IMR-90 (cell line): ENCODE results near the gene HEATR1. TPM values are rescaled to one million over a fixed set of nuclear protein-coding genes. Genes with fewer than 3 reads are reported as not detected.

Experiments used
- ATAC-seq: fragments of 200-7000 bp; cut with Tn5 transposase; 2 replicates; pipeline ENCODE4 v1.9.1; 2020; ENCODE audit warnings: low read depth, mild to moderate bottlenecking, moderate library complexity
- BruUV-seq: library from RNA; stranded (reverse); fragments of 400-500 nt; replicated peaks from 2 replicates; lab custom pipeline; 2021; lab: Mats Ljungman, UMichigan
- CTCF ChIA-PET: fragments of 300-600 bp; formaldehyde crosslinking; extraction: SDS; loops from one replicate; lab custom pipeline; 2021; ENCODE audit warnings: antibody characterized with exemption; lab: Yijun Ruan, JAX
- POLR2A ChIA-PET: fragments of 300-600 bp; sonication (Branson Sonifier 250); formaldehyde crosslinking; loops from one replicate; lab custom pipeline; 2022; ENCODE audit warnings: antibody characterized with exemption; ENCODE audit not compliant: unreplicated experiment; lab: Charles Lee
- DNase-seq: peaks from one replicate; pipeline ENCODE4 v3.0.0; 2013
- H2AFZ ChIP-seq: replicated peaks from 2 replicates; pipeline ENCODE3; 2013; ENCODE audit warnings: low read length, mild to moderate bottlenecking; ENCODE audit not compliant: poor library complexity
- H2AK5ac ChIP-seq: 2 replicates; pipeline ENCODE4 v1.6.1; 2013; ENCODE audit warnings: low read depth, low read length, inconsistent platforms
- H2AK9ac ChIP-seq: replicated peaks from 2 replicates; pipeline ENCODE3; 2013; ENCODE audit warnings: mild to moderate bottlenecking, low read depth, low read length, moderate library complexity; ENCODE audit not compliant: poor library complexity
- H2BK120ac ChIP-seq: 2 replicates; pipeline ENCODE4 v1.6.1; 2013; ENCODE audit warnings: low read depth, low read length, inconsistent platforms
- H2BK15ac ChIP-seq: 3 replicates; pipeline ENCODE4 v1.6.1; 2013; ENCODE audit warnings: low read depth, low read length, inconsistent platforms
- H2BK20ac ChIP-seq: 2 replicates; pipeline ENCODE4 v1.6.1; 2013; ENCODE audit warnings: low read depth, mild to moderate bottlenecking, inconsistent platforms, low read length, moderate library complexity
- H2BK5ac ChIP-seq: 2 replicates; pipeline ENCODE4 v1.6.1; 2013; ENCODE audit warnings: mild to moderate bottlenecking, low read depth, low read length, inconsistent platforms; ENCODE audit not compliant: poor library complexity, severe bottlenecking
- H3K14ac ChIP-seq: replicated peaks from 2 replicates; pipeline ENCODE4 v1.6.1; 2013; ENCODE audit warnings: low read depth, low read length, inconsistent platforms
- H3K18ac ChIP-seq: 2 replicates; pipeline ENCODE4 v1.6.1; 2013; ENCODE audit warnings: low read depth, low read length, control low read depth
- H3K23ac ChIP-seq: 2 replicates; pipeline ENCODE4 v1.6.1; 2013; ENCODE audit warnings: low read depth, low read length, inconsistent platforms
- H3K27ac ChIP-seq: 2 replicates; pipeline ENCODE4 v1.5.1; 2013; ENCODE audit warnings: mild to moderate bottlenecking, control low read depth, low read length; ENCODE audit not compliant: insufficient read depth
- H3K27me3 ChIP-seq: 2 replicates; pipeline ENCODE4 v1.6.1; 2013; ENCODE audit warnings: low read length; ENCODE audit not compliant: control insufficient read depth, insufficient read depth
- H3K36me3 ChIP-seq: 2 replicates; pipeline ENCODE4 v1.6.1; 2013; ENCODE audit warnings: low read length, mixed read lengths; ENCODE audit not compliant: control insufficient read depth, insufficient read depth
- H3K4ac ChIP-seq: 2 replicates; pipeline ENCODE4 v1.6.1; 2013; ENCODE audit warnings: low read depth, low read length, inconsistent platforms
- H3K4me1 ChIP-seq: 2 replicates; pipeline ENCODE4 v1.6.1; 2013; ENCODE audit warnings: low read length, mixed read lengths; ENCODE audit not compliant: control insufficient read depth, insufficient read depth
- H3K4me2 ChIP-seq: 2 replicates; pipeline ENCODE4 v1.6.1; 2013; ENCODE audit warnings: low read depth, mild to moderate bottlenecking, control low read depth, low read length, moderate library complexity
- H3K4me3 ChIP-seq: 2 replicates; pipeline ENCODE4 v1.5.1; 2013; ENCODE audit warnings: low read depth, mild to moderate bottlenecking, control low read depth, low read length, moderate library complexity; ENCODE audit not compliant: insufficient read depth
- H3K56ac ChIP-seq: 2 replicates; pipeline ENCODE4 v1.6.1; 2013; ENCODE audit warnings: low read length, inconsistent platforms; ENCODE audit not compliant: insufficient read depth; ENCODE audit errors: extremely low read depth
- H3K79me1 ChIP-seq, 2 experiments: 2 replicates each; pipeline ENCODE4 v1.6.1; 2013; ENCODE audit warnings: low read length in 2 of 2, inconsistent platforms in 1 of 2, low read depth in 1 of 2
- H3K9ac ChIP-seq: 2 replicates; pipeline ENCODE4 v1.6.1; 2013; ENCODE audit warnings: low read depth, low read length, control low read depth
- H3K9me1 ChIP-seq: 2 replicates; pipeline ENCODE4 v1.6.1; 2013; ENCODE audit warnings: low read length, inconsistent platforms; ENCODE audit not compliant: insufficient read depth
- H3K9me3 ChIP-seq: 2 replicates; pipeline ENCODE4 v1.6.1; 2013; ENCODE audit warnings: low read length; ENCODE audit not compliant: control insufficient read depth, insufficient read depth
- H4K20me1 ChIP-seq: 2 replicates; pipeline ENCODE4 v1.6.1; 2013; ENCODE audit warnings: low read length, inconsistent platforms; ENCODE audit not compliant: insufficient read depth
- H4K5ac ChIP-seq: 2 replicates; pipeline ENCODE4 v1.6.1; 2013; ENCODE audit warnings: mild to moderate bottlenecking, low read depth, low read length, control low read depth
- H4K8ac ChIP-seq, 2 experiments: 2 replicates each; pipeline ENCODE4 v1.6.1; 2013; ENCODE audit warnings: low read depth in 2 of 2, low read length in 2 of 2, control low read depth in 1 of 2, inconsistent platforms in 1 of 2
- H4K91ac ChIP-seq: 2 replicates; pipeline ENCODE4 v1.6.1; 2013; ENCODE audit warnings: low read depth, low read length, inconsistent platforms; ENCODE audit not compliant: insufficient read depth
- CEBPB ChIP-seq: IDR thresholded peaks from 2 replicates; pipeline ENCODE4 v1.6.1; 2012; ENCODE audit warnings: low read depth, low read length, improper control_type of control experiment
- CHD1 ChIP-seq: IDR thresholded peaks from 2 replicates; pipeline ENCODE4 v1.6.1; 2012; ENCODE audit warnings: low read depth, low read length, improper control_type of control experiment
- CTCF ChIP-seq: conservative IDR thresholded peaks from 2 replicates; pipeline ENCODE4 v1.5.1; 2012; ENCODE audit warnings: mild to moderate bottlenecking, low read depth, low read length, improper control_type of control experiment
- POLR2A ChIP-seq: IDR thresholded peaks from 2 replicates; pipeline ENCODE4 v1.6.1; 2012; ENCODE audit warnings: mild to moderate bottlenecking, low read depth, low read length
- RAD21 ChIP-seq: IDR thresholded peaks from 2 replicates; pipeline ENCODE4 v1.6.1; 2012; ENCODE audit warnings: low read length, improper control_type of control experiment
- RCOR1 ChIP-seq: IDR thresholded peaks from 2 replicates; pipeline ENCODE4 v1.6.1; 2012; ENCODE audit warnings: mild to moderate bottlenecking, low read length, improper control_type of control experiment; ENCODE audit not compliant: insufficient replicate concordance
- RFX5 ChIP-seq: IDR thresholded peaks from 2 replicates; pipeline ENCODE4 v1.8.0; 2012; ENCODE audit warnings: low read depth, mild to moderate bottlenecking, low read length, moderate library complexity
- WGBS, 2 experiments: methylation state at CpG; one replicate each; pipeline versions ENCODE4 v1.1.5 to v1.1.7; 2013; ENCODE audit warnings: missing lambda C conversion rate in 2 of 2; ENCODE audit not compliant: insufficient read length in 1 of 2; ENCODE audit errors: extremely low coverage in 2 of 2; 5-methylcytosine and 5-hydroxymethylcytosine counted together
- dilution Hi-C: fragments of 300-500 bp; cut with HindIII; formaldehyde crosslinking; loops from one replicate; pipeline ENCODE4 v1.14.3; 2018; ENCODE audit warnings: low sequenced_read_pairs; ENCODE audit not compliant: unreplicated experiment
- in situ Hi-C: fragments of 300-500 bp; cut with MboI; formaldehyde crosslinking; loops from 3 replicates; pipeline ENCODE4 v1.14.3; 2019; ENCODE audit warnings: low sequenced_read_pairs, inconsistent platforms, mixed read lengths
- intact Hi-C: fragments of 100-400 bp; cut with micrococcal nuclease; formaldehyde crosslinking; loops from 2 replicates; pipeline ENCODE4 v1.10.0; 2022
- polyA plus RNA-seq, 3 experiments: library from polyadenylated mRNA; depleted of rRNA; stranded (reverse); fragments of >200 nt; gene quantifications; 2 replicates each; pipeline ENCODE4 v1.2.3, GENCODE V29; 2012; ENCODE audit warnings: low replicate concordance in 1 of 3
- total RNA-seq: library from RNA; depleted of rRNA; stranded (reverse); fragments of >200 nt; gene quantifications from 2 replicates; pipeline ENCODE4 v1.2.3, GENCODE V29; 2012

Gene HEATR1
- total and polyA plus RNA-seq, 2 of the 4 experiments (the other 2 are of a cell fraction), result 8.5 to 53.8 TPM

DNA sequence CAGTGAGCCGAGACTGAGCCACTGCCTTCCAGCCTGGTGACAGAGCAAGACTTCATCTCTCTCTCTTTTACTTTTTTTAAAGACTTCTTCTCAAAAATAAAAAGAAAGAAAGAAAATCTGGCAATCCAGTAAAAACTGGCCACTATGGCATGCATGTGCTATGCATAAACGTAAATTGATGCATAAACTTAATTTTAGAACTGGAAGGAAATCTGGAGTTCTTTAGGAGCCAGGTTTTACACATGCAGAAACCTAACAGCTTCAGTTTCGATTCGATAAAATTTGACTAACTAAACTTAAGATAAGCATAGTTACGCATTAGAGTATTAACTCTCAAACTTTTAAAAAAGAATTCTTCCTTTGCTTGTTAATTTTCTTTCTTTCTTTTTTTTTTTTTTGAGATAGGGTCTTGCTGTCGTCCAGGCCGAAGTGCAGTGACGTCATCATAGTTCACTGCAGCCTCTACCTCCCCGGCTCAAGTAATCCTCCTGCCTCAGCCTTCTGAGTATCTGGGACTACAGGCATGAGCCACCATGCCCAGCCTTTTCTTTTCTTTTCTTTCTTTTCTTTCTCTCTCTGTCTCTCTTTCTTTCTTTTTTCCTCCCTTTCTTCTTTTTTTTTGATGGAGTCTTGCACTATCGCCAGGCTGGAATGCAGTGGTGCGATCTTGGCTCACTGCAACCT lies 92.4 kb downstream of the HEATR1 start:
- 82% methylated on average over 2 of the region's 11 CpGs; no CpG with 5 or more reads in 1 of the 2 experiments for WGBS, 2 experiments
- POLR2A ChIA-PET, result no interaction called here
- no peaks in the 10 kb centered on the region for H3K9me1 ChIP-seq

More for the DNA sequence above, 92.4 kb downstream of the HEATR1 start:
- Histone ChIP-seq H4K20me1 (no peaks in the 10 kb centered on the region), H2AK5ac (no peak overlapping the region), H4K8ac (no peak overlapping the region), H2BK120ac (no peak overlapping the region), H3K4me3 (no peak overlapping the region), H3K23ac (no peak overlapping the region), H2AFZ (no peak overlapping the region), H3K9me3 (no peaks in the 10 kb centered on the region), H2BK15ac (no peak overlapping the region), H3K36me3 (no peaks in the 10 kb centered on the region), H2BK20ac (no peak overlapping the region), H4K5ac (no peak overlapping the region), H3K56ac (no peak overlapping the region), H3K18ac (no peak overlapping the region), H2BK5ac (no peak overlapping the region), H3K79me1 (no peaks in the 10 kb centered on the region), H3K27ac (no peak overlapping the region), H2AK9ac (no peak overlapping the region), H3K9ac (no peak overlapping the region), H3K27me3 (peaks cover 2% of the 10 kb centered on the region; the same call in 1 of the 2 replicates), H4K91ac (no peak overlapping the region), H3K4me1 (peaks cover 5% of the 10 kb centered on the region; the same call in 1 of the 2 replicates), H3K14ac (no peak overlapping the region), H3K4me2 (no peak overlapping the region), H3K4ac (no peak overlapping the region)
- TF ChIP-seq CEBPB (no peak), POLR2A (no peak), RAD21 (no peak), CHD1 (no peak), RFX5 (no peak), CTCF (no peak), RCOR1 (no peak)
- DNase-seq (no peak), ATAC-seq (no peak)
- dilution Hi-C loops, result no loop called here
- no TSS peak for BruUV-seq
- intact Hi-C loops, result no loop called here
- in situ Hi-C loops, result no loop called here
- CTCF ChIA-PET, result no interaction called here
